NCI-H2081 (cell line): ENCODE results near the gene TSTD1.
"Not testable (repeated sequence)": the region's sequence is repeated elsewhere in the genome, so short reads cannot be mapped to it uniquely, and the experiment has no call there.

ENCODE experiments used
- DNase-seq, 2 experiments: peaks; one replicate each; lab custom pipeline; 2025; lab: John Stamatoyannopoulos, UW

TSTD1 gene

DNA sequence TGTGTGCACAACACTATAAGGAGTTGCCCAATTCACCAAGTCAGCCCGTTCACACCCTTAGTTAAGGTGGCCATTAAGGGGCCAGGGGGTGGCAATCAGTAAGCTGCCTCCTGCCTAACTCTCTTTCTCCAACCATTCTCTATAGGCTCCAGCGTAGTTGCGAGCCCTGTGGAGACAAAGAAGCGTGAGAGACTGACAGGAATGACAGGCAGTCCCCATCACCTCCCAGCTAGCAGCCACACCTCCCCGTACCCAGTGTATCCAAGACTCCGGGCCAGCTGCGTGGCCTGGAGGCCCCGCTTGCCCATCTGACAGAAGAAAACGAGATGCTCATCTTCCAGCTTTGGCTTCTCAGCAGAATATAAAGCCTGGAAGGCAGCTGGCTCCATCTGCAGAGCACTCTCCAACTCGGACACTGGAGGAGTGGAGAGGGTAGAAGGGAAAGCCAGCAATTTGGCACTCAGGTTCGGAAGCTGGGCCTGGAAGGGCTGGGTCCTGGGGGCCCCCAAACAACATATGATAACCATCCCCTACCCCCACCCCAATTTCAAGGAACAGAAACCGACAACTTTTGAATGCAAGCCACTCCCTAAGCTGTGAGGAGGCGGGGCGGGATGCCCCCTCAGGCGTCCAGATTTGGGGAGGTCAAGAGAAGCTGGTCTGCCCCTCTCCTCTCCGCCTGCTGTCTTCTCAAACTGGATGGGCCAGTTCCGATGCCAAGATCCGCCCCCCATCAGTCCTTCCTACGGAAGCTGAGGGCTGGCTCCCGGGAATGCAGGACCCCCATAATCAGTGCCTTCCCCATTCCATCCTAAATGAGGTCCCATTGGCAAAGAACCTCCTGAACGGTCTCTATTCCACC is 872 bp downstream of the TSTD1 start:
- DNase-seq: no peak

DNA sequence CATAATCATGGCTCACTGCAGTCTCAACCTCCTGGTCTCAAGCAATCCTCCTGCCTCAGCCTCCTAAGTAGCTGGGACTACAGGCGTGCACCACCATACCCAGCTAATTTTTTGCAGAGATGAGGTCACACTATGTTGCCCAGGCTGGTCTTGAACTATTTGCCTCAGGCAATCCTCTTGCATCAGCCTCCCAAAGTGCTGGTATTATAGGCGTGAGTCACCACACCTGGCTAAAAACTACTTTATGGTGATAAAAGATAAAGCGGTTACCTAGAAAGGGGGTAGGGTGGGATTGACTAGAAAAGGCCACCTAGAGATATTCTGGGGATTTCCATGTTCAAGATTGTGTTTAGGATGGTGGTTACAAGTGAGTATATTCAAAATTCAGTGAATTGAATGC is 5.0 kb downstream of the TSTD1 start:
- no peak for DNase-seq

DNA sequence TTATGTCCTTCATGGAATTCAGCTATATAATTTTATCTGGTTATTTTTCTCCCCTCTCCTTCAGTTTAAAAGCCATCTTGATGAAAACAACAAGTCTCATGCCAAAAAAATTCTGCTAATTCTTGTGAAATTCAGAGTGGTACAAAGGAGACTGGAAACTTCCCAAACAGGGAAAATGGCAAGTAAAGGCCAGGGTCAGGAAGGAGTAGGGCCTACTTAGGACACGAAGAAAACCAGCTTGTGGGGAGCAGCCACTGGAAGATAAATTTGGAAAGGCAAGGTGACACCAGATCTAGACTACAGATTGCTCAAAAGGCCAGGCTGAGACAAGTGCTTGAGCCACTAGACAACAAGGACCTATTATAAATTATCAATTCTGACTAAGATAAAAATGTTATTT is 6.4 kb downstream of the TSTD1 start:
- no peak for DNase-seq

DNA sequence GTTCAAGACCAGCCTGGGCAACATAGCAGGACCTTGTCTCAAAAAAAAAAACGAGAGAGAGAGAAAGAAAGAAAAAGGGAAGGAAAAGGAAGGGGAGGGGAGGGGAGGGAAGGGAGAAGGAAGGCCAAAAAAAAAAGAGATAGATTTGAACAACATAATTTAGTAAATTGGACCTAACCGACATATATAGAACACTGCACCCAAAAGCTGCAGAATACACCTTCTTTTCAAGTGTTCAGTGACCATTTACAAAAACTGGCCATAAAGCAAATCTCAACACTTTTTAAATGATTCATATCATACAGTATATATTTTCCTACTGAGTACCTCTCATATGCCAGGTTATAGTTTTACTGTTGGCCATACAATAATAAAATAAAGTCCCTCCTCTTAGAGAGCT is 6.9 kb downstream of the TSTD1 start:
- no peak for DNase-seq

DNA sequence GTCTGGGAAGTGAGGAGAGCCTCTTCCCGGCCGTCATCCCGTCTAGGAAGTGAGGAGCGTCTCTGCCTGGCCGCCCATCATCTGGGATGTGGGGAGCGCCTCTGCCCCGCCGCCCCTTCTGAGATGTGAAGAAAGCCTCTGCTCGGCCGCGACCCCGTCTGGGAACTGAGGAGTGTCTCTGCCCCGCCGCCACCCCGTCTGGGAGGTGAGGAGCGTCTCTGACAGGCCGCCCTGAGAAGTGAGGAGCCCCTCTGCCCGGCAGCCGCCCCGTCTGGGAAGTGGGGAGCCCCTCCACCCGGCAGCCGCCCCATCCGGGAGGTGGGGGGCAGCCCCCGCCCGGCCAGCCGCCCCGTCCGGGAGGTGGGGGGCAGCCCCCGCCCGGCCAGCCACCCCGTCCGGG is 9.3 kb downstream of the TSTD1 start:
- DNase-seq: not testable (repeated sequence)

DNA sequence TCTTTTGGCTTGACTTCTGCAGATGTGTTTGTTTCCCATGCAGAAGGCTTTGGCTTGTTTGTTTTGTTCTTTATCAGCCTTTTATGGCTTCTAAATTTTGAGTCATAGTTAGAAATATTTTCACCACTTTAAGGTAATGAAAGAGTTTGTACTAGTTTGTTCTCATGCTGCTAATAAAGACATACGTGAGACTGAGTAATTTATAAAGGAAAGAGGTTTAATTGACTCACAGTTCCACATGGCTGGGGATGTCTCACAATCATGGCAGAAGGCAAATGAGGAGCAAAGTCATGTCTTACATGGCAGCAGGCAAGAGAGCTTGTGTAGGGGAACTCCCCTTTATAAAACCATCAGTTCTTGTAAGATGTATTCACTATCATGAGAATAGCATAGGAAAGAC is 11.8 kb downstream of the TSTD1 start:
- DNase-seq: not testable (repeated sequence)

DNA sequence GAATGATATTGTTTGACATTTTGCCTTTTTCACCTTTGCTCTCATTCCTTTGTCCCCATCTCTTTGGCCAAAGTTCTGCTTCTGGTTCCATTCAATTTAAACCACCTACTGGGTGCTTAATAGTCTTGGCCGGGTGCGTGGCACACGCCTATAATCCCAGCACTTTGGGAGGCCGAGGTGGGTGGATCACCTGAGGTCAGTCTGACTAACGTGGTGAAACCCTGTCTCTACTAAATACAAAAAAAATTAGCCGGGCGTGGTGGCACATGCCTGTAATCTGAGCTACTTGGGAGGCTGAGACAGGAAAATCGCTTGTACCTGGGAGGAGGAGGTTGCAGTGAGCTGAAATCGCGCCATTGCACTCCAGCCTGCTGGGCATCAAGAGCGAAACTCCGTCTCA is 16.3 kb downstream of the TSTD1 start:
- not testable (repeated sequence) for DNase-seq

DNA sequence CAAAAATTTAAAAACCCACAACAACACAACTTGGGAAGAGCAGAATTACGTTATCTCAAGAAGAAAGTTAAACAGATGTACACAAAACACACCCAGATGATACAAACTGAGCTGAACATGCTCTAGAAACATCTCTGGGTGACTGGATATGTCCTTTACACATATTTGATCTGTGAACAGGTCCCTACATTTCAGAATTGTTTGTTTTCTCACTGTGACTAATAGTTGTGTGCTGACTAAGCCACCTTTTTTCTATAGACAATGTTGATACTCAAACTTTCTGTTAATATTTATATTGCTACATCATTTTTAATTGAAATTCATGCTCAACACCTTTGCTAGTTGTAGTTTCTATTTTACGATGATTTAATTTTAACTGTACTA is 16.8 kb downstream of the TSTD1 start:
- no peak for DNase-seq

DNA sequence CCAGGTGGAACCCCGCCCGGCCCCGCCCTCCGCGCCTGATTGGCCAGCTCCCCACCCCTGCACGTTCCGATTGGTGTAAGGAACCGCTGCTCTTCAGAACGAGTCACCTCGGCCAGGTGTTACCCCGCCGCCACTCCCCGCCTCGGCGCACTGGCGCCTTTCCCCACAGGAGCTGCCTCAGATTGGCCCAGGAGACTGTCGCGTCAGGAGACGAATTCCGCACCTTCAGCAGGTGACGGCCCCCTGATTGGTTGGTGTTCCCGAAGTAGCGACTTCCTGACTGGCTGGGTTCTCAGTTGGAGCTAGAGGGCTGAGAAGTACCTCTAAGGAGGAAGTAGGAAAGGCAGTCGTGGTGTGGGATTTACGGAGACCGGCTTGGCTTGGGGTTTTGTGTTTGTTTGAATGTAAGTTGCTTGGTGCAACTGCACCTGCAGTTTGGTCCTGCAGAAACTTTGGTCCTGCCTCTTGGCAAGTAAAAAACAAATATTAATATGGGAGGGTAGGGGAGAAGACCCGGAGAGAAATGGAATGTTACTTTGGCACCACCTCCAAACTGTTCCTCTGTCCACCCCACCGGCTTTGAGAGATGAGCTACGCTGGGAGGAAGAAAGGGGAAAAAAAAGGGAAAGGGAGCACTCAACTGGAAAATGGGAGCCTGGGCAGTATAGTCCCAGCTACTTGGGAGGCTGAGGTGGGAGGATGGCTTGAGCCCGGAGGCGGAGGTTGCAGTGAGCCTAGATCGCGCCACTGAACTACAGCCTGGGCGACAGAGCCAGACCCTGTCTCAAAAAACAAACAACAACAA is 17.4 kb downstream of the TSTD1 start:
- peak; percentile 100 for DNase-seq

DNA sequence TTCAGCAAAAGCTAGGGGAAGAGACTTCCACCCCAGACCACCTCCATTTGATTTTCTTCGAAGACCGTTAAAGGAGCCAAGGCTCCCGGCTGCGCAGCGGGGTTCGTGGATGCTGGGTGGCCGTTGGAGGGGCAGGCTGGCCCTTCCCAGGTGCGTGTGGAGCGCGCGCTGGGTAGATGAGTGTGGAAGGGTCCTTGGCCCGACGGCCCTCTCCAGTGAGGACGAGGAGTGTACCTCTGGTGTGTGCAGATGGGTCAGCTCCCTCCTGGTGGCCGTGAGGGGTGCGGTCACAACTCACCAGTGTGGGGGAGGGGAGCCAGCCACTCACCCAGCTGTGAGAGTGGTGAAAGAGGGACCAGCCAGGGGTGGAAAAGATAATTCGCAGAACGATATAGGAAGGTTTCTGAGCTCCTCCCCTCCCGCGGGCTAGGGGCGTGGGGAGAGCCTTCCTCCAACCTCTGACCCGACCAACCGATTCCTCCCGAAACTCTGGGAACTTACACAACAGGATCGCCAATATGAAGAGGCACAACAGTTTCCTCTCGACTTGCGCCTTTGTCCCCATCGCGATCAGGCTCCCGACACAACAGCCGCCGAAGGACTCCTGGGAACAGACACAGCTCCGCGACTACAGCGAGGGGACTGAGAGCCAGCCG is 18.1 kb downstream of the TSTD1 start, which contains the start of gene F11R:
TSS of gene F11R (minus strand) at position 644 of the 656 bp plus-strand sequence. CDS start at position 565, 79 bp downstream.
- peak; percentile 55 to 74 for DNase-seq

DNA sequence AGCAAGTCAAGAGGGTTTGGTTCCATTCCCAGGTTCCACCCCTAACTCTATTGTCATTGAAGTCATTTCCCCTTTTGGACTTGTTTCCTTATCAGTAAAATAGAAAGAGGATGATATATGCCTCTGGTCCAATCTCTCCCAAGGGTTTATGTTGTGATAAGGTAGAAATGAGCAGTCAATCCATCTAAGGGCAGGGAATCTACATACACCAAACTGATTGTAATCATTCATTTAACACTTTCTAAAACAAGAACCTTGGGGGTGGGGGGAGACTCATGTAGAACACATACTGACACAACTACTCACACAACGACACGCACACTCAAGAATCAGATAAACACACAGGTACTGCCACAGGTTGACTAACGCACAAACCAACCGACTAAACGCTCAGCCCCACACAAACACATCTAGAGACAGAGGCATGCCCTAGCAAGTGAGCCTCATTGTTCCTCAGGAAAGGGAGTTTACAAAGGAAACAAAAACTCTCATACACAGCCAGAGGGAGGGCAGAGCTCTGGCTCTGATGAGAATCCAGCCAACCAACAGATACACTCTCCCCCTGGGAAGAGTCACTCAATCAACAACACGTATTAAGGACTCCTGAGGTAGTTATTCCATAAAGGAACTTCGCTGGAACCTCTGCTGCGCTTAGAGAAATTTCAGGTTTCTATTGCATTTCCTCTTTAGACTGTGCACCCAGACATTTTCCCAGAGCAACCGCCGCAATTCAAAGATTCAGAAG is 18.8 kb downstream of the TSTD1 start:
- peak in 1 of 2 experiments; percentile 75 for DNase-seq

DNA sequence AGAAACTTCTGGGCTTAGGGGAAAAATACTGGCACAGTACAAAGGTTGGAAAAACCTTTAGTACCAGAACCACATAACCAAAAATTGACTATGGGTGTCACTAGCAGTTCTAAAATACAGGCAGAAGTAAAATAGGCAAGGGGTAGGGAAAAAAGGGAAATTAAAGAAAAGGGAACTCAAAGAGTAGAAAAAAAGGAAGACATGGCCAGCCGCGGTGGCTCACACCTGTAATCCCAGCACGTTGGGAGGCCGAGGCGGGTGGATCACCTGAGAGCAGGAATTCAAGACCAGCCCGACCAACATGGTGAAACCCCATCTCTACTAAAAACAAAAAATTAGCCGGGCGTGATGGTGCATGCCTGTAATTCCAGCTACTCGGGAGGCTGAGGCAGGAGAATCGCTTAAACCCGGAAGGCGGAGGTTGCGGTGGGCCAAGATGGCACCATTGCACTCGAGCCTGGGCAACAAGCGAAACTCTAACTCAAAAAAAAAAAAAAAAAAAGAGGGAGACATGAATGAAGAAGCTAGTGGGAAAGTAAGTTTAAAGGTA is 19.6 kb downstream of the TSTD1 start:
- DNase-seq: not testable (repeated sequence)

DNA sequence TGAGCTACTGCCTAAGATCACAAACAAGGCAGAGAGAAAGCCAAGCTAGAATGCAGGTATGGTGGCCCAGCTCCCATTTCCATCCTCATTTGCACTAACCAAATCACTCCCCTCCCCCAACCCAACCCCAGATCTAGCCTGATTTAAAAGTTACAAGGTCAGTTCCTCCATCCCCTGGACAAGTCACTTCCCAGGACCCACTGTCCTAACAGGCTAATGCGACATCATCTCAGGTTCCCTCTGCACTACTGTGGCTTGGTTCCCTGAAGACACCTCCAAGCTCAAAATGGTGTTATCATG is 20.2 kb downstream of the TSTD1 start:
- no peak for DNase-seq

DNA sequence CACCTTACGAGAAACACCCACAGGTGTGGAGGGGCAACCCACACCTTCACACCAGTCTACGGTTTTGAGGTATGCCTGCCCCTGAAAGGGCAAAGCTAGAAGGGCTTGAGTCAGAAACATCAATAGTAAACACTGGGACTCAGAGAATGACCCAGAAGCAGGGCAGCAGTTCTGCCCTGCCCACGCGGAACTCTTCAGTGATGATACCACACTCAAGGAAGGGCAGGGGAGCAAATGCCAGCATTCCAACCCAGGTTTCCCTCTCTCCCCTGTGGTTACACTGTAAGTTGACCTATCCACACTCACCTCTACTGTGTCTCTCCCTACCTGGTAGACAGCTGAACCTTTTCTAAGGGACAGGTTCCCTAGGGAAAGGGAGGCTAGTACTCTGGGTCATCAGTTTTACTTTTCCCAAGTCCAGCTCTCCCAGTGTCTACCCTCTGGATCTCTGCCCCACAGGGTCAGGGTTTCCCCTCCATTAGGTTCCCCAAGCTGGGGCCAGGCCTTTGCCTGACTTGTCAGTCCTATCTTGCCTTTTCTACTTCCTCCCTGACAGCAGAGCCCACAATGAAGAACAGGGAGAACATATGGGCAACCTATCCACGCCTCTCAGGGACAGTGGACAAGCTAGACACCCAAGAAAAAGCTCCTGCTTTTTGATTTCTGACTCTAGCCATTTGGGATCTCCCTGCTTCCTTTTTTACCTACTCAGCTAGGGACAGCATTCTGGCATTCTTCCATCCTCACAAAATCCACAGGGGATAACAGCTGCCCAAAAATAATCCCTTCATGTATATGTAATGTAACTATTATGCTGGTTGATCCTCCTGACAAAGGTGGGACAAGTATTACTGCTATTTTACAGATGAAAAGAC is 20.8 kb downstream of the TSTD1 start:
- DNase-seq: no peak

DNA sequence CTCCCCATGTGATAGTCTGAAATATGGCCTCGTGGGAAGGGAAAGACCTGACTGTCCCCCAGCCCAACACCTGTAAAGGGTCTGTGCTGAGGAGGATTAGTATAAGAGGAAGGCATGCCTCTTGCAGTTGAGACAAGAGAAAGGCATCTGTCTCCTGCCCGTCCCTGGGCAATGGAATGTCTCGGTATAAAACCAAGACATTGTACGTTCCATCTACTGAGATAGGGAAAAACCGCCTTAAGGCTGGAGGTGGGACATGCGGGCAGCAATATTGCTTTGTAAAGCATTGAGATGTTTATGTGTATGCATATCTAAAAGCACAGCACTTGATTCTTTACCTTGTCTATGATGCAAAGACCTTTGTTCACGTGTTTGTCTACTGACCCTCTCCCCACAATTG is 21.6 kb downstream of the TSTD1 start:
- not testable (repeated sequence) for DNase-seq

DNA sequence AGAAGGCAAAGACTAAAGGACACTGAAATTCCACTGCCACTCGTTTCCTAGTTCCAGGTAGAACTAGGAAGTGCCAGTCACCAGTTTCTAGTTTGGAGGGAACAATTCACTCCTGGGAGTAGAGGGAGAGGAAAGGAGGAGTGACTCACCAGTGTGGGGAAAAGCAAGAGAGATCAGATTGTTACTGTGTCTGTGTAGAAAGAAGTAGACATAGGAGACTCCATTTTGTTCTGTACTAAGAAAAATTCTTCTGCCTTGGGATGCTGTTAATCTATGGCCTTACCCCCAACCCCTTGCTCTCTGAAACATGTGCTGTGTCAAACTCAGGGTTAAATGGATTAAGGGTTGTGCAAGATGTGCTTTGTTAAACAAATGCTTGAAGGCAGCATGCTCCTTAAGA is 22.1 kb downstream of the TSTD1 start:
- DNase-seq: not testable (repeated sequence)

DNA sequence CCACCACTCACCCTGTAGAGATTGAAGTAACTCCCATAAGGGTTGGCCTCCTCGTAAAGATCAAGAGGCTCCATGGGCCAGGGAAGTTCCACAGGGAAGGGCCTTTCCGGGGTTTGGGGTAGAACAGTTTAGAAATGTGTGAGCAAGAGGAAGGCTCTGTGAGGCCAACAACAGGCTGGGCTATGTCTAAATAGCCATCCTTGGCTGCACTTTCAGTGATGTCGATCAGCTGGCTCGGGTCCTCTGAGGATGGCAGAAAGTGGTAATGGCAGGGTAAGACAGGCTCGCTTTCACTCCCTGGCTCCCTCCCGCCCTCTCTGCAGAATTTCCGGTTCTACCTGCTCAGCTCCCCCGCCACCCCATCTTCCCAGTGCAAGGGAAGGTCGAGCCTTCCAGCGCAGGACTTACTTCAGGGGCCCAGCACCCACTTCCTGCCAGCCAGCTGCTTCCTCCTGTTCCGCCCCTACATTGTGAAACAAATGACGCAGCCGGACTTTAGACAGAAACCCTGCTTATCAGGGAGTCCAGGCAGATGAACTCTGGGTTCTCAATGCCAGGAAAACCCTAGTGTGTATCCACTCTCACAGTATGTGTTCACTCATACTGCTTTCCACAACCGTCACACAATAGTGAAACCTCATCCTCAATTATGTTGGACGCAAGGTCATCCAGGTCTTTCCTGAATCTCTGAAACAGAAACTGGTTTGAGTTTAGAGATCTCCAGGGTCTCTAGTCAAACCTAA is 25.1 kb downstream of the TSTD1 start:
- DNase-seq: peak; percentile 31 to 66

DNA sequence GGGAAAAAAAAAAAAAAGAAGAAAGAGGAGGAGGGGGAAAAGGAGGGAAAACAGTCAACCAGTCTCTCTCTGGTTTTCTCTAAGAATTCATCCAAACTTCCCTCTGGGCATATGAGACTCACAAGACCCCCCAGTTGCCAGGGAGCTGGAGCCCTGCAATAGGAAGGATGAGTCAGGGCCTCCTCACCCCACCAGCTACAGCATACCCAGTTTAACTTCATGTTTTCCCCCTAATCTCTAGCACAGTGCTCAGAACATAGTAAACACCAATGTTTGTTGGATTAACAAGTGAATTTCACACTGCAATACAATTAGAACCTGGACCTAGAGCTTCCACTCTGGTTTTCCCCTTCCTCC is 25.7 kb downstream of the TSTD1 start:
- DNase-seq: no peak

DNA sequence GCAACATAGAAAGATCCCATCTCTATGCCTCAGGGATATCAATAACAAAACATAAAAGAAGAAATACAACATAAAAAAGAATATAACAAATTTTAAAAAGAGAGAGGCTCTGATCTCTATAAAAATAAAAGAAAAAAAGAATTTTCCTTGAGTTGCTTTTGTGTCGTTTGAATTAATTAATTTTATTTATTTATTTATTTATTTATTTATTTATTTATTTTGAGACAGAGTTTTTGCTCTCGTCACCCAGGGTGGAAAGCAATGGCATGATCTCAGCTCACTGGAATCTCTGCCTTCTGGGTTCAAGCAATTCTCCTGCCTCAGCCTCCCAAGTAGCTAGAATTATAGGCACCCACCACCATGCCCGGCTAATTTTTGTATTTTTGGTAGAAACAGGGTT is 26.3 kb downstream of the TSTD1 start:
- DNase-seq: no peak

DNA sequence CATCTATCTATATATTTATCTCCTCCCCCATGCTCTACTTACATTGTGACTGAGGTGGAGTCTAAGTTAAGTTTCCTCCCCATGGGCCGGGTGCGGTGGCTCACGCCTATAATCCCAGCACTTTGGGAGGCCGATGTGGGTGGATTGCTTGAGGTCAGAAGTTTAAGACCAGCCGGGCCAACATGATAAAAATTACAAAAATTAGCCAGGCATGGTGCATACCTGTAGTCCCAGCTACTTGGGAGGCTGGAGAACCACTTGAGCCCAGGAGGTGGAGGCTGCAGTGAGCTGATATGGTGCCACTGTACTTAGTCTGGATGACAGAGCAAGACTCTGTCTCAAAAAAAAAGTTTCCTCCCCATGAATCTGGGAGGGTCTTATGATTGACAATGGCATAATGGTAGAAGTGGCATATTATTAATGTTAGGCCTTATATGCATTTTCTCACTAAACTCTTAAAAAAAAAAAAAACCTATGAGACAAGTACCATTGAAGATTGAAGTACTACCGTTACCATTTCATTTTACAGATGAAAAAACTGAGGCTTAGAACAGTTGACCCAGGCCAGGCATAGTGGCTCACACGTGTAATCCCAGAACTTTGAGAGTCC is 29.1 kb downstream of the TSTD1 start:
- no peak for DNase-seq
